Neuronal stem cell (in vitro differentiated cells): ENCODE results near the gene SETD1A.

ENCODE experiments used
- DNase-seq: peaks from one replicate; pipeline ENCODE4 v3.0.0-alpha.2; 2013; ENCODE audit warnings: low spot score
- H2AFZ ChIP-seq: one replicate; pipeline ENCODE4 v1.6.1; 2013; ENCODE audit warnings: mild to moderate bottlenecking, low read length, inconsistent platforms
- H2AK5ac ChIP-seq: 2 replicates; pipeline ENCODE4 v1.6.1; 2013; ENCODE audit warnings: low read depth, mild to moderate bottlenecking, inconsistent platforms, low read length, moderate library complexity, mixed read lengths
- H2BK120ac ChIP-seq: 2 replicates; pipeline ENCODE4 v1.6.1; 2013; ENCODE audit warnings: low read depth, mild to moderate bottlenecking, inconsistent platforms, low read length, moderate library complexity, mixed read lengths
- H2BK12ac ChIP-seq: one replicate; pipeline ENCODE4 v1.6.1; 2013; ENCODE audit warnings: low read length, inconsistent platforms
- H2BK15ac ChIP-seq: 2 replicates; pipeline ENCODE4 v1.6.1; 2013; ENCODE audit warnings: mild to moderate bottlenecking, low read length, inconsistent platforms, mixed read lengths
- H2BK5ac ChIP-seq: one replicate; pipeline ENCODE4 v1.6.1; 2013; ENCODE audit warnings: inconsistent platforms, mild to moderate bottlenecking, low read length, moderate library complexity
- H3K14ac ChIP-seq: one replicate; pipeline ENCODE4 v1.6.1; 2013; ENCODE audit warnings: low read length, inconsistent platforms
- H3K18ac ChIP-seq: 2 replicates; pipeline ENCODE4 v1.6.1; 2013; ENCODE audit warnings: low read length, inconsistent platforms
- H3K23ac ChIP-seq: 2 replicates; pipeline ENCODE4 v1.6.1; 2013; ENCODE audit warnings: low read depth, mild to moderate bottlenecking, mixed read lengths, low read length, inconsistent platforms; ENCODE audit not compliant: poor library complexity
- H3K27ac ChIP-seq: replicated peaks from 3 replicates; pipeline ENCODE4 v1.5.1; 2013; ENCODE audit warnings: low read length, inconsistent platforms
- H3K27me3 ChIP-seq, 3 experiments: 2 replicates each; pipeline ENCODE4 v1.6.1; 2013; ENCODE audit warnings: low read length in 3 of 3, mild to moderate bottlenecking in 2 of 3, inconsistent platforms in 1 of 3, low read depth in 1 of 3, mixed read lengths in 1 of 3, moderate library complexity in 1 of 3; ENCODE audit not compliant: control insufficient read depth in 3 of 3, insufficient read depth in 3 of 3
- H3K36me3 ChIP-seq, 2 donors: replicated peaks in 1 of 2; 2 replicates each; pipeline ENCODE4 v1.6.1; 2013; ENCODE audit warnings: low read length in 2 of 2; ENCODE audit not compliant: control insufficient read depth in 2 of 2, insufficient read depth in 2 of 2
- H3K4ac ChIP-seq: 2 replicates; pipeline ENCODE4 v1.6.1; 2013; ENCODE audit warnings: inconsistent platforms, mild to moderate bottlenecking, low read length, moderate library complexity
- H3K4me1 ChIP-seq, 2 donors: 1 replicate in 1 of 2; 2 replicates in 1 of 2; pipeline ENCODE4 v1.6.1; 2013; ENCODE audit warnings: low read length in 2 of 2, low read depth in 1 of 2; ENCODE audit not compliant: control insufficient read depth in 2 of 2, insufficient read depth in 1 of 2
- H3K4me2 ChIP-seq: one replicate; pipeline ENCODE4 v1.6.1; 2013; ENCODE audit warnings: mild to moderate bottlenecking, low read length, inconsistent platforms; ENCODE audit not compliant: insufficient read depth, poor library complexity, severe bottlenecking
- H3K4me3 ChIP-seq, 2 donors: 2 replicates each; pipeline ENCODE4 v1.5.1; 2013; ENCODE audit warnings: low read length in 2 of 2, mild to moderate bottlenecking in 2 of 2, inconsistent platforms in 1 of 2, moderate library complexity in 1 of 2
- H3K79me1 ChIP-seq: one replicate; pipeline ENCODE4 v1.6.1; 2013; ENCODE audit warnings: low read depth, mild to moderate bottlenecking, inconsistent platforms, low read length, moderate library complexity
- H3K9ac ChIP-seq: one replicate; pipeline ENCODE4 v1.6.1; 2013; ENCODE audit warnings: mild to moderate bottlenecking, low read depth, low read length, inconsistent platforms; ENCODE audit not compliant: poor library complexity
- H3K9me3 ChIP-seq, 2 donors: replicated peaks in 1 of 2; 2 replicates each; pipeline versions ENCODE3 to v1.6.1; 2013; ENCODE audit warnings: low read length in 2 of 2, mild to moderate bottlenecking in 2 of 2, inconsistent platforms in 1 of 2, low read depth in 1 of 2, mixed read lengths in 1 of 2, moderate library complexity in 1 of 2; ENCODE audit not compliant: control insufficient read depth in 2 of 2, insufficient read depth in 1 of 2
- H4K8ac ChIP-seq: one replicate; pipeline ENCODE4 v1.6.1; 2013; ENCODE audit warnings: low read depth, mild to moderate bottlenecking, inconsistent platforms, low read length, moderate library complexity
- H4K91ac ChIP-seq: one replicate; pipeline ENCODE4 v1.6.1; 2013; ENCODE audit warnings: low read length, low read depth, mild to moderate bottlenecking, inconsistent platforms; ENCODE audit not compliant: poor library complexity
- WGBS, 2 donors: extraction: QIAGEN DNeasy Blood & Tissue Kit; methylation state at CpG; one replicate each; pipeline ENCODE4 v1.1.7; 2013; ENCODE audit warnings: missing lambda C conversion rate in 2 of 2, mixed read lengths in 1 of 2; ENCODE audit not compliant: insufficient read length in 2 of 2, insufficient replicate concordance in 1 of 2; ENCODE audit errors: extremely low coverage in 2 of 2; 5-methylcytosine and 5-hydroxymethylcytosine counted together

Gene SETD1A

DNA sequence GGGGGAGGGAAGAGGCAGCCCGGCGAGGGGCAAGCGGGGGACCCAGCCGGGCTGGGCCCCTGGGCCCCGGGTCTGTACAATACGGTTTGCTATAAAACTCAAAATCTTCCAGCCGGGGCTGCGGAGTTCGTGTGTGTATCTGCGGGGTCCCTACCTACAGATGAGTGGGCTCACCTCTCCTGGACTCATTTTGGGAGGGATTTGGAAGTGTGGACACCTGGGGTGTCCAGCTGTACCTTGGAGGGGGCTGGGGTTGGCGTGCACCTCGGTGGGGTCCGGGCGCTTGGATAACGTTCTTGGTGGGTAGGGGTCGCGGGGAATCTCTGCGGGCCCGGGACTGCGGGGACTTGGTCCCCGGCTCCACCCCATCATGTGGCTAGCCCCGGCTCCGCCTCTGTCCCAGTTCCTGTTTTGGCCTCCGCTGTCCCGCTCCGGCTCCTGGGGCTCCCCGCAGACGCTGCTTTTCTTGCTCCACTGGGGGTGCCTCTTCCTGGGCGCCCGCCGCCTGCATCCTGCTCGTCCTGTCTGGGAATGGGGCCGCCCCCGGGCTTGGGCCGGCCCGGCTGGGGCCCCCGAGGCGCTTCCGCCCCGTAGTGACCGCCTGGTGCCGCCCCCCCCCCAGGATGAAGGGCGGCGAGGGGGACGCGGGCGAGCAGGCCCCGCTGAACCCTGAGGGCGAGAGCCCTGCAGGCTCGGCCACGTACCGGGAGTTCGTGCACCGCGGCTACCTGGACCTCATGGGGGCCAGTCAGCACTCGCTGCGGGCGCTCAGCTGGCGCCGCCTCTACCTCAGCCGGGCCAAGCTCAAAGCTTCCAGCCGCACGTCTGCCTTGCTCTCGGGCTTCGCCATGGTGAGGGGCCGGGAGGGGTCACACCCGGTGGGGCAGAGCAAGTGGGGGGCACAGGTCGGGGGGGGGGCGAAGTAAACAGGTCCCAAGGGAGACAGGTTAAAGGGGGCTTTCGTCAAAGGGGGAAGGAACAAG is 8.6 kb upstream of the SETD1A start, which contains the start of gene ORAI3:
Gene ORAI3, plus strand, starts transcription at position 402 of the 983 bp plus-strand sequence. Its CDS starts 222 bp downstream, at position 624.
- no CpG with 5 or more reads among the region's 70 CpGs for WGBS, 2 donors
- Histone ChIP-seq H3K9ac (peak within 1 kb of the TSS; percentile 99), H2BK15ac (peak within 1 kb of the TSS; percentile 55), H3K4me3 (peak within 1 kb of the TSS; percentile 80 to 96), H4K8ac (no peak within 1 kb of the TSS), H3K4ac (peak within 1 kb of the TSS; percentile 89), H3K36me3 (peaks cover 17 to 28% of the 10 kb centered on the region in 2 donors), H3K27ac (peak within 1 kb of the TSS; percentile 98), H3K9me3 (no peaks in the 10 kb centered on the region), H3K18ac (peak within 1 kb of the TSS; percentile 99), H2BK120ac (peak within 1 kb of the TSS; percentile 91), H2AFZ (peak within 1 kb of the TSS; percentile 90), H3K27me3 (no peaks in the 10 kb centered on the region), H3K4me1 (peaks cover 24% of the 10 kb centered on the region in 2 donors), H3K14ac (peak within 1 kb of the TSS; percentile 98), H2BK12ac (peak within 1 kb of the TSS; percentile 97), H3K23ac (peak within 1 kb of the TSS; percentile 92), H4K91ac (no peak within 1 kb of the TSS), H2AK5ac (peak within 1 kb of the TSS; percentile 98), H3K79me1 (peaks cover 14% of the 10 kb centered on the region), H2BK5ac (peak within 1 kb of the TSS; percentile 99), H3K4me2 (peak within 1 kb of the TSS; percentile 99)
- DNase-seq = peak; percentile 54

DNA sequence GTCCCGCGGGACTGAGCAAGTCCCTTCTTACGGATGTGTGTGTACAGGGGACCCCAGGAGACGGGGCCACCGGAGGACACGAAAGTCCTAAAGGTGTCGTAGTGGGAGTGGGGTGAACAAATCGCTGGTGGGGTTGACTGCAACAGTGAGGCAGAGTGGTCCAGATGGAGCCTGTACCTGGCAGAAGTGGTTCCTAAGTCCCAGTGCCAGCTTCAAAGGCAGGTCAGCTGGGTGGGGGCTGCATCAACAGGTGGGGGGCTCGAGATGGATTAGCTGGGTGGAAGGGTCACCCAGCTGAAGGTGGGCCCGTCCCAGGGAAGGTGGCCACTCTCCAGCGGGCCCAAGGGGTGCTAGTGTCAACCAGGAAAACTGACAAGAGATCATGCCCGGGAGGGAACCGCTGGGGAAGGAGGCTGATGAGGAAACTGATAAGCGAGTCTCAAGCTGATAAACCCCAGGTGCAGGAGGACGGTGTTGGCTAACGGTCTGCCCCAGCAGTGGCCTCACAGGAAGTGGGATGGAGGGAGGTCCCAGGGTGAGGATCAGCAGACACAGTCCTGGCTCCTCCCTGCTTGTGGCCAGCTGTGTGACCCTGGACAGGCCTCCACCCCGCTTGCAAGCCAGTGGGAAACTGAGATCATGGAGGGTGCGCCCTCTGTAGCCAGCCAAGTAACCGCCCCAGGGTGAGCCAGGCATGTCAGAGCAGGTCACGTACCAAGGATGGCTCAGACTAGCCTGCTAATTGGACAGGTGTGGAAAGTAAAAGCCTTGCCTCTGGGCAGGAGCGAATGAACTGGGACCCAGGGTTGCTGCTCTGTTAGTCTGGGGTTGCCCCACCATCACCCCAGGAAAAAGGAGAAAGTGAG is 7.7 kb upstream of the SETD1A start:
- peak overlapping the region; percentile 92 for H3K23ac ChIP-seq
- peaks cover 14% of the 10 kb centered on the region for H3K79me1 ChIP-seq
- H3K36me3 ChIP-seq = peaks cover 11 to 19% of the 10 kb centered on the region in 2 donors
- H2BK5ac ChIP-seq = peak overlapping the region; percentile 99
- H3K4me2 ChIP-seq = peak overlapping the region; percentile 99
- peak overlapping the region; percentile 58 for H3K4ac ChIP-seq
- peak overlapping the region; percentile 69 for H2BK12ac ChIP-seq
- H4K8ac ChIP-seq = no peak overlapping the region
- no peak overlapping the region for H2BK120ac ChIP-seq
- peaks cover 24 to 26% of the 10 kb centered on the region in 2 donors for H3K4me1 ChIP-seq
- peak overlapping the region; percentile 99 for H3K18ac ChIP-seq
- peak overlapping the region; percentile 55 for H2BK15ac ChIP-seq
- H2AFZ ChIP-seq = no peak overlapping the region
- peak overlapping the region; percentile 99 for H3K9ac ChIP-seq
- DNase-seq = no peak
- no peaks in the 10 kb centered on the region for H3K9me3 ChIP-seq
- WGBS, 2 donors = no CpG with 5 or more reads among the region's 21 CpGs
- peak overlapping the region; percentile 90 for H3K14ac ChIP-seq
- no peak overlapping the region for H4K91ac ChIP-seq
- H3K4me3 ChIP-seq = peak overlapping the region; percentile 80 to 96
- H3K27ac ChIP-seq = peak overlapping the region; percentile 52
- peak overlapping the region; percentile 97 for H2AK5ac ChIP-seq
- no peaks in the 10 kb centered on the region for H3K27me3 ChIP-seq

DNA sequence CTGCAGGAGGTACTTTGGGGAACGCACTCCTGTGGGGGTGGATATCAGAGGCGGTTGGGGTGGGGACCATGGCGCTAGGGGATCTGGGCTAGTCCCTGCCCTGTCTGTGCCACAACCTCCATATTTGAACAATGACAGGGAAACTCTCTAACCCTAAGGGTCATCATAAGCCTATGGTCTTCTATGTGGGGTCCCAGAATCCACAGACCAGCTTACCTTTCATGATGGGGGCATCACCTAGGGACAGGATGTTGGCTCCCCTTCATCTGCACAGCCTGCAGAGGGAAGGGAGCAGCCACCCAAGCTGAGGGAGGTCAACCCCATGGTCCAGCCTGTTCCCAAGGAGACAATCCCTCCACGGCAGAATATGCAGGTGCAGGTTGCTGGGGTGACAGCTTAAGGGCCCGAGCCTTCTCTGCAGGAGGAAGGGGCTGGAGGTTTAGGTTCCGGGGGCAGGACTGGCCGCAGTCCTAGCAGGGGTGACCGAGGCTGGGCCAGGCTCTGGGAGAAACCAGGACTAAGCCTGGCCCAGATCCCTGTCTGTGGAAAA is 7.0 kb upstream of the SETD1A start:
- Histone ChIP-seq H2BK5ac (no peak overlapping the region), H3K23ac (peak overlapping the region; percentile 22), H3K4me1 (peaks cover 24 to 26% of the 10 kb centered on the region in 2 donors), H2AK5ac (peak overlapping the region; percentile 48), H3K9ac (peak overlapping the region; percentile 68), H3K27ac (peak overlapping the region; percentile 52), H4K91ac (no peak overlapping the region), H3K9me3 (no peaks in the 10 kb centered on the region), H3K4ac (no peak overlapping the region), H3K4me3 (peak overlapping the region in 1 of 2 donors; percentile 80), H3K4me2 (no peak overlapping the region), H2AFZ (no peak overlapping the region), H3K36me3 (peaks cover 9 to 15% of the 10 kb centered on the region in 2 donors), H2BK12ac (no peak overlapping the region), H3K79me1 (peaks cover 14% of the 10 kb centered on the region), H3K14ac (no peak overlapping the region), H4K8ac (no peak overlapping the region), H2BK15ac (no peak overlapping the region), H2BK120ac (peak overlapping the region; percentile 29), H3K18ac (peak overlapping the region; percentile 22), H3K27me3 (no peaks in the 10 kb centered on the region)
- WGBS, 2 donors = no CpG with 5 or more reads among the region's 8 CpGs
- DNase-seq = no peak
